Nucleus accumbens (tissue), 56 donors: ENCODE measurements around the gene AIP.

Experiments
- DNase-seq, 56 donors: peaks; one replicate each; lab custom pipeline; 2025; lab: John Stamatoyannopoulos, UW

Gene AIP

DNA sequence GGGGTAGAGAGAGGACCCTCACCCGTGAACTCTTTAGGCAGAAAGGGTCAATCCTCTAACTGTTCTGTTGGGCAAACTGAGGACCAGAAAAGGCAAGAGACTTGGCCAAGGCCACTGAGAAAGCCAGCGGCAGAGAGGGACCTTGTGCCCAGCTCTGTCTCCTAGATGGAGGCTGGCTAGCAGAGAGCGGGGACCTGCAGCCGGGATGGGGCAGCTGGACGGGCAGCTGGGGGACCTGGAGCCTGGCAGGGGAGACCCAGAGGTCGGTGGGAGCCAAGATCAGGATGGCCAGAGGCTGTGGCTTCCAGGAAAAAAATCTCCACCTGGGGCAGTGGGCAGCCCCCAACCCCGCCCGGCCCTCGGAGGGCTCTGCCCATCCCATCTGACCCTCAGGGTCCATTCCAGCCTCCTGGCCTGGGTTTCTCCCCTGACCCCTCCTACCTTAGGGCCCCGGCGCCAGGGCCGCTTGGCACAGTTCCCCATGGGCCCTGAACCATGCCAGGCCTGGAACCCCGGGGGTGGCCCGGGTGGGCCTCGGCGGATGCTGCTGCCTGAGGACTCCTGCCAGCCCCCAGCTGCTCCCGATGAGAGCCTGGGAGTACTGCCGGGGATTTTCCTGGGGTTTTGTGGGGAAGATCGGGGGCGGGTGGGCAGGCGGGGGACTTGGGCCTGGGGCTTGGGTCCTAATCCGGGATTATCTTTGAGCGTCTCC is 40.2 kb downstream of the AIP start, which contains the start of gene CABP2:
Gene CABP2, minus strand, starts transcription at position 603 of the 712 bp plus-strand sequence. Its CDS starts 120 bp downstream, at position 483.
- DNase-seq, result no peak

DNA sequence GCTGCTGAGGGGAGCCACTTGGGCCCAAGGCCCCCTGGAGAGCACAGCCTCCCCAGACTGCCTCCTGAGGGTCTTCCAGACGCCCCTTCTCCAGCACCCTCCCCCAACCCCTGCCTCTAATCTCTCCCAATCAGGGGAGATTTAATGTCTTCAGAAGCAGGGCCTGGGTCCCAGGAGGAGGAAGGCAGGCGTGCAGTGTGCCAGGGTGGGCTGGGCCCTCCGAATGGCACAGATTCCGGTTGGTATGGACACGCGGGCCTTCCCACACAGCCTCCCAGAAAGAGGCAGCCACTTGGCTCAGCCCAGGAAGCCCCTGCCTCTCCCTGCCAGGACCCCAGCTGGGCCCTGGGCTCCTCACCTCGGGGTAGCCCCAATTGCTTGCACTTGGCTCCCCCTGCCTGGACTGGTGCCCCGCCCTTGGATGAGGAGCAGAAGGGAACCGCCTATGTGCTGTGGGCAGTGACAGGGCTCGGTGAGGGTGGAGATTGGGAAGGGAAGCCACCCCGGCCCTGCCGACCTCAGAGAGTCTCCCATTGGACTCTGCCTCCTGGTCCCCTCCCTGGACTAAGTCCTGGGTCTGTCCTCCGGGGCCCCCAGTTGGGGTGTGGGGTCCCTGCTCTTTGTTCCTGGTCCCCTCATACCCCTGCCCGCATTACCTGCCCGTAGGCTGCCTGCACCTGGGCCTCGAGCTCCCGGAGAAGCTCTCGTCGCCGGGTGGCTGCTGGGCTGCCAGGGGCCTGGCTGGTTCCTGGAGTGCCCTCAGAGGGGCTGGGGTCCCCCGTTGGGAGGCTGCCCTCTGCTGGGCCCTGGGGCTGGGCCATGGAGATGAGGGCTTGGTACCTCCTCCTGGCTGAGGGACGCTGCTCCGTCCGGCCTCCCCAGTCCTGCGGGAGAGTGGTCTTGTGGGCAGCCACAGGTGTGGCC is 41.0 kb downstream of the AIP start:
- DNase-seq, result no peak

DNA sequence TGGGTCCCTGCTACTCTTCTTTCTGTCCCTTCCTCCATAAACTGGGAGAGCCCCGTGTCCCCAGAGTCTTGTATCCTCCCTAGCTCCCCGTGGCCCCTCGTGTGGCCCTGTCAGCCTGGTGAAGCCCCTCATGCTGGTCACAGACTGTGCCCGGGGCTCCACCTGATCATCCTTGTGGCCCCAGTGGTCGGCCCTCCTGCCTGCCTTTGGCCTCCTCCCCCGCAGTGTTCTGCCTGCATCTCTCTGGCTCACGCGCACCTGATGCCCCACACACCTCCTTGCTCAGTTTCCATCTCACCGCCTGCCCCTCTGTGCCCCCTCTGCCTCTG is 41.6 kb downstream of the AIP start:
- DNase-seq, result no peak

DNA sequence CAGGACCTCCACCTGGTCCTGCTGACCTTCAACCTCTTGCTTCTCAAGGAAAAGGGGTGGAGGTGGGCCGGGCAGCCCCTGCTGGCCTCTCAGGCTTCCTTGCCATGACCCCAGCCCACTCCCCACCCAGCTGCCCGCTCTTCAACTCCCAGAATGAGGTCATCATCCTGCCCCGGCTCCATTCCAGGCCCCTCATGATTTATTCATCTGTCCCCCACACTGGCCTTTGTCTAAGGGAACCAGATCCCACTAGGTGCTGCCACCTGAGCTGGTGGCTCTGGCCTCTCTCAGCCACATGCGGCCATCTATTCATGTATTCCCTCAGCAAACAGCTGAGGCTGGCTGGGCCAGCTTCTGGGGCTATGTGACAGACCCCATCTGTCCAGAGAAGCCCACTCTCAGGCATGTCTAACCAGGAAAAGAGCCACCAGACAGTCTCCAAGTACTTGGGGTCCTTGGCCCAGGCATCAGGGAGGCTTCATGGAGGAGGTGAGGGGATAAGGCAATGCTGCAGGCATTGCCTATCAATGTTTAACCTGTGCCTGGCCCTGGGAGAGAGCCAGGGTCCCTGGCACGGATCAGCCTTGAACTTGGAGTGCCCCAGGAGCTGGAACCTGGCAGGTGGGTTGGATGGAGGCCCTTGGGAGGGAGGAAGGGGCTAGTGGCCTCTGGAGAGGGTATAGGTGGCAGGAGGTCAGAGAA is 42.6 kb downstream of the AIP start:
- no peak for DNase-seq

DNA sequence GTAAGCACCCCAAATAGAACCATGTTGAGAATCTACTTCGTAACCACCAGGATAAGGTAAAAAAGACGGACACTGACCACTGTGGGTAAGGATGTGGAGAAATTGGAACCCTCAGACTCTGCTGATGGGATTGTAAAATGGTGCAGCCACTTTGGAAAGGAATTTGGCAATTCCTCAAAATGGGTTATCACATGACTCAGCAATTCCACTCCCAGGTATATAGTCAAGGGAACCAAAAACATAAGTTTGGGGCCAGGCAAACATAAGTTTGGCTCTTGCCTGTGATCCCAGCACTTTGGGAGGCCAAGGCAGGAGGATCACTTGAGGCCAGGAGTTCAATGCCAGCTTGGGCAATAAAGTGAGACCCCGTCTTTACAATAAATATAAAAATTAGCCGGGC is 45.5 kb downstream of the AIP start:
- no peak for DNase-seq

DNA sequence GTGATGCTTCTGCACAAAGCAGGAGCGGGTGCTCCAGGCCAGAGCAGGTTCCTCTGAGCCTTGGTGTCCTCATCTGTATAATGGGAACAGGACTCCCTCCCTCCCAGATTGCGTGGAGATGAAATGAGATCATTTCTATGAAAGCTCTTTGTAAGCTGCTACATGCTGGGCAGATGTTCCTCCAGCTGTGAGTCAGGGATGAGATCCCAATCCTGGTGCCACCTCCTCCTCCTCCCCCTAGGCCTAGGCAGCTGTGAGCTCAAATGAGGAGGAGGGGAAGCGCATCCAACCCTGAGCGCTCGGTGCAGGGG is 47.4 kb downstream of the AIP start:
- DNase-seq, result no peak

DNA sequence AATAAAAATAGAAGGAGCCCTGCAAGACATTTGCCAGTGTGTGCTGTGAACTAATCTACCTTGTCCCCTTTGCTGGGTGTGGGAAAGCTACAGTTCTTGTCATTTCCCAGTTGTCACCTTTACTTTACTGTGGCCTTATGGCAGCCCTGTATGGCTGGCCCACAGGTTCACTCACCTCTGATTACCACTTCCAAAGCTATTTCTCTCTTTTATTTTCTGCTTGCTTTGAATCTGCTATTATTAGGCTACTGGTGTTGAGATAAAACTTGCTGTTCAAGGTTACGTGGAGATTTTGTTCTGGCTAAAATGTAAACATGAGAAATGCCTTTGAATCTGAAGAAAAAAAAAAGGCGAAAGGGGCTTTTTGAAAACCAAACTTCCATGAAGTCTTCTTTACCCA is 50.1 kb downstream of the AIP start:
- DNase-seq, result no peak

DNA sequence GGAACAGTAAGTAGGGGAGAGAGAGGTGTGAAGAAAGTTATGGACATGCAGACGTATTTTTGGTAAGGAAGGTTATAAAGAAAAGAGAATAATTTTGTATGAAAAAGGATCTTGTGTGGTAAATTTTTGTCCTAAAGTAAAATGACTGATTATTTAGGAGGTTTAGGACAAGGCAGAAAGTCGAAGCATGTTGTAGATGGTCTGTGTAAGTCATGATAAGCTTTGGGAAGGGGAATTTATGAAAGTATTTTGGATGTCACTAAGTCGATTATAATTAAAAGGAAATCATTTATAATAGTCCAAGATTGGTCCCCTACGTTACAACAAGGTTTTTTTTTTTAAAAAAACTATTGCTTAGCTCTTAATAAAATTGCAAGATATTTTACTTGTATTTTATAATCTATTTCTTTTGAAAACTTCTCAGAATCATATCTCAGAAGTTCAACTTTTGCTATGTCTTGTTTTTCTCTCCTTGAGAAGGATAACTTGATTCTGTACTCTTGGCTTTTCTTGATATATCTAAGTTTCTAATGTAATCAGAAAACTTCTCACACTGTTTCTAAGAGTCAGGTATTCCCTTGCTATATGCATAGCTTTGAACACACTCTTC is 51.3 kb downstream of the AIP start:
- DNase-seq, result no peak

DNA sequence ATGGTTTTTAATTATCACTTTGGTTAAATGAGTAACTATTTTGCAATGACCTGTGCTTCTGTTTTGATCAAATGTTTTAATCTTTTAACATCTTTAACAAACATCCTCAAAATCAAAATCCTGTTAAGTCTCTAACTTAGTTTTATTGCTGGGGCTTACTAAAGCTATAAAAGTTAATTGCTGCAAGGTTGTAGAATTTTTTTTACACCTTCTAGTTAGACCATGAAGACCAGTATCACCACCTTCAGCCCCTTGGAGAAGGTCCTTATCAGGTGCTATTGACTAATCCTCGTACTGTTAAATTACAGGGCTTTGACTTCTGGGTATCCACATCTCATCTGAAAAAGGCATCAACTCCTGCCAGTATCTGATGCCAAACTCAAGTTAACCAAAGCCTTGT is 52.7 kb downstream of the AIP start:
- no peak for DNase-seq

DNA sequence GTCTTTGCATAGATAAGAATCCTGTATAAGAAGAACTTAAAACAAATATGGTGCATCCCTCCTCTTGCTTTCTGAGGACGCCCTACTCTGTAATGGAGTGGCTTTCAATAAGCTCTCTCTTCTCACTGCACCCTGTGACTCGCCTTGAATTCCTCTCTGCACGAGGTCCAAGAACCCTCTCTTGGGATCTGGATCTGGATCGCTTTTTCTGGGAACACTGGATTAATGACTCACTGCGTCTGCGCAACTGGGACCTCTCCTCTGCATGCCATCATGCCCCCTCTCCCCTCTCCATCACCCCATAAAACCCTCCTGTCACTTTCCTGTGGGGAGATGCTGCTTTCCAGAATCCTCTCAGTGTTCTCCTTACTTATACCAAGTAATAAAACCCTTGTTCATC is 55.5 kb downstream of the AIP start:
- no peak for DNase-seq

DNA sequence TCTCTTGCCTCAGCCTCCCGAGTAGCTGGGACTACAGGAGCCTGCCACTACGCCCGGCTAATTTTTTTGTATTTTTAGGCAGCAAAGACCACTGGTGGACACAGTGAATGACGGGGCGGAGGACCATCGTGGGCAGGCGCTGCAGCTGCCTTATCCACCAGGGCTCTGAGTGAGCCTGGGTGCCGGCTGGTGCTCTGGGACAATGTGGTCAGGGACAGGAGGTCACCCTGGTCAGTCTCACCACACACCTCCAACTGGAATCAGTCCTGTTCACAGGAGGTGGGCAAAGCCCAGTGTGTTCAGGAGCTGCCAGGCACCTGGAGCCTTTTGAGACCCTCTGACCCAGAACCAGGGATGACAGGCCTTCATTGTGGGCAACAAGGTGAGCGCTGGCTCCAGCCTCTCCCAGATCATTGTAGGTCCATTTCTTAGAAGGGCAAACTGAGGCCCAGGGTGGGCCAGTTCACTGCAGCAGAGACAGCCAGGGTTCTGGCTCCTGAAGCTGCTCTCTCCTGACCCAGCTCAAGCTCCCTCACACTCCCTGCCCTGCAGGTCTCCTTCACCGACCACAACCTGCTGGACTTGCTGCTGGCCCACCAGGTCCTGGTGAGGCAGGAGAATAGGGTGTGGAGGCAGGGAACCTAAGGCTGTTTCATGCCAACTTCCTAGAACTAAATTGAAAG is 56.1 kb downstream of the AIP start:
- no peak for DNase-seq

DNA sequence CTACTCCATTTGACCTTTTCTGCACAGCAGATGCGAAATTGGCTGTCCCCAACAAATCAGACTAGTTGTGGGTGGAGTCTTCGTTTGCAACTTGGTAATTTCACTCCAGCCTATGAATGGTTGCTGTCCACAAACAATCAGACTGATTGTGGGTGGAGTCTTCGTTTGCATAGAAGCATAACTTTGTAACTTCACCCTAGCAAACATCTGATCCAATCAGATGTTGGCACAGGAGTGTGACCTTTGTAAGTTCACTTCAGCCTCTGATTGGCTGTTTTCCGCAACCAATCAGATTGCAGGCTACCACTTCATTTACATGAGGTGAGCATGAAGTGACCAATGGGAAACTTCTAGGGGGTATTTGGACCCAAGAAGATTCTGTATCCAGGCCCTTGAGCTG is 56.7 kb downstream of the AIP start:
- DNase-seq, result no peak
